ENCODE data around the gene MAGEB1.

The MAGEB1 gene

GRCh38 chrX:30246769-30247489 lies at the start of gene MAGEB1:
Gene MAGEB1 (plus strand): TSS chrX:30247146. CDS start chrX:30250494, 3,348 bp downstream.
- no peak for DNase-seq

GRCh38 chrX:30212172-30212571 lies 34.8 kb upstream of the MAGEB1 start:
- no peak for DNase-seq

GRCh38 chrX:30215357-30215843 lies 31.5 kb upstream of the MAGEB1 start, which contains the start of gene MAGEB2:
Gene MAGEB2 (plus strand): TSS chrX:30215563. CDS start chrX:30218581, 3,018 bp downstream.
- DNase-seq, result no peak

GRCh38 chrX:30217465-30217864 lies 29.5 kb upstream of the MAGEB1 start:
- no peak for DNase-seq

GRCh38 chrX:30219372-30219771 lies 27.6 kb upstream of the MAGEB1 start:
- DNase-seq, result no peak

GRCh38 chrX:30220661-30221060 lies 26.3 kb upstream of the MAGEB1 start:
- DNase-seq, result no peak

- DNase-seq, result no peak
Measured at GRCh38 chrX:30224536-30224935, 22.4 kb upstream of the MAGEB1 start.

GRCh38 chrX:30228526-30228925 lies 18.4 kb upstream of the MAGEB1 start:
- DNase-seq, result no peak

GRCh38 chrX:30230395-30230794 lies 16.6 kb upstream of the MAGEB1 start, which contains the start of gene MAGEB3:
Gene MAGEB3 (plus strand): TSS chrX:30230657. CDS start chrX:30235925, 5,268 bp downstream.
- DNase-seq, result no peak

GRCh38 chrX:30241724-30242415 lies 5.1 kb upstream of the MAGEB1 start, which contains the start of gene MAGEB4:
Gene MAGEB4 (plus strand): TSS chrX:30242000. CDS start chrX:30242136, 136 bp downstream.
- no peak for DNase-seq

- DNase-seq, result no peak
Measured at GRCh38 chrX:30248854-30249253, 1.9 kb downstream of the MAGEB1 start.

GRCh38 chrX:30253257-30253656 lies 6.3 kb downstream of the MAGEB1 start:
- no peak for DNase-seq

- DNase-seq, result no peak
Measured at GRCh38 chrX:30259927-30260326, 13.0 kb downstream of the MAGEB1 start.

- no peak for DNase-seq
Measured at GRCh38 chrX:30261012-30261411, 14.1 kb downstream of the MAGEB1 start.

- no peak for DNase-seq
Measured at GRCh38 chrX:30262763-30263162, 15.8 kb downstream of the MAGEB1 start.

GRCh38 chrX:30270639-30271038 lies 23.7 kb downstream of the MAGEB1 start:
- no peak for DNase-seq

GRCh38 chrX:30275498-30275897 lies 28.6 kb downstream of the MAGEB1 start:
- no peak for DNase-seq

GRCh38 chrX:30278365-30278764 lies 31.4 kb downstream of the MAGEB1 start:
- DNase-seq, result no peak

GRCh38 chrX:30280428-30280827 lies 33.5 kb downstream of the MAGEB1 start:
- no peak for DNase-seq

GRCh38 chrX:30282527-30282926 lies 35.6 kb downstream of the MAGEB1 start:
- no peak for DNase-seq

GRCh38 chrX:30283456-30284200 lies 36.7 kb downstream of the MAGEB1 start:
- DNase-seq, result no peak

GRCh38 chrX:30296408-30297254 lies 49.7 kb downstream of the MAGEB1 start:
- DNase-seq, result no peak
